GM18907 (cell line): ENCODE data around the gene SPNS2.

Source experiments
- ATAC-seq: cut with Tn5 transposase; IDR thresholded peaks from one replicate; pipeline ENCODE4 v1.9.1; 2021; ENCODE audit warnings: mild to moderate bottlenecking, moderate library complexity; ENCODE audit not compliant: unreplicated experiment

The SPNS2 gene

GRCh38 chr17:4498461-4499397 is at the start of gene SPNS2:
Gene SPNS2 (plus strand): TSS chr17:4498881. CDS start chr17:4499048, 167 bp downstream.
- peak; percentile 61 for ATAC-seq

- no peak for ATAC-seq
Measured at GRCh38 chr17:4449736-4450135, 48.9 kb upstream of the SPNS2 start.

- no peak for ATAC-seq
Measured at GRCh38 chr17:4450710-4451316, 47.9 kb upstream of the SPNS2 start.

GRCh38 chr17:4453812-4454591 is 44.7 kb upstream of the SPNS2 start:
- no peak for ATAC-seq

DNA sequence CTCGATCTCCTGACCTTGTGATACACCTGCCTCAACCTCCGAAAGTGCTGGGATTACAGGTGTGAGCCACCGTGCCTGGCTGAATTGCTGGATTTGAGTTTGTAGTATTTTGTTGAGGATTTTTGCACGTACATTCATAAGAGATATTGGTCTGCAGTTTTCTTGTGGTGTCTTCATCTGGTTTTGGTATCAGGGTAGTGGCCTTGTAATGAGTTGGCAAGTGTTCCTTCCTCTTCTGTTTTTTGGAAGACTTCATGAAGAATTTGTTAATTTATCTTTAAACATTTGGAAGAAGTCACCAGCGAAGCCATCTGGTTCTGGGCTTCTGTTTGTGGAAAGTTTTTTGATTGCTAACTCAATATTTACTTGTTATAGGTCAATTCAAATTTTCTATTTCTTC is 38.0 kb upstream of the SPNS2 start:
- no peak for ATAC-seq

GRCh38 chr17:4463818-4464476 is 34.7 kb upstream of the SPNS2 start:
- ATAC-seq: no peak

GRCh38 chr17:4465786-4466185 is 32.9 kb upstream of the SPNS2 start:
- no peak for ATAC-seq

DNA sequence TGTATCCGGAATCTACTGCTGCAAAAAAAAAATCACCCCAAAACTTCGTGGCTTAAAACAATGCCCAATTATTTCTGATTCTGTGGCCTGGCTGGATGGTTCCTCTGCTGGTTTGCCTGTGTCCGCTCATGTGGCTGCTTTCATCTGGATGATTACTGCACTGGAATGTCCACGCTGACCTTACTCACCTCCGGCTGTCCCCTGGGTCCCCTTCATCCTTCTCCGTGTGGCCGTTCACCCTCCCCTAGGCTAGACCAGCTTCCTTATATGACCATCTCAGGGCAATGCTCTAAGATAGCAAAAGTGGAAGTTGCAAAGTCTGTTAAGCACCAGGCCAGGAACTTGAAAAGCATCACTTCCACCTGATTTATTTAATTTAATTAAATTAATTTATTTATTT is 31.4 kb upstream of the SPNS2 start:
- ATAC-seq: no peak

DNA sequence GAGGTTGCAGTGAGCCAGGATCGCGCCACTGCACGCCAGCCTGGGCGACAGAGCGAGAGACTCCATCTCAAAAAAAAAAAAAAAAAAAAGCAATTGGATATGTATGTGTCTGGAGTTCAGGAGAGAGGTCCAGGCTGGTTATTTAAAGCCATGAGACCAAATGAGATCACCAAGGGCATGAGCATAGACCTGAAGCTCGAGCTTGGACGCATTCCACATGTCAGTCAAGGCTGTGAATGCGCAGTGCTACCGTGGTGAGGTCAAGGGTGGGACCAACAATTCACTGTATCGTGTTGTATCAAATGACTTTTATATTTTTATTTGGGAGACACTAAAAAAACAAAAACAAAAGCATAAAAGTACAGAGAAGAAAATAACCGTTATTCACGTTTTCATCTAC is 29.1 kb upstream of the SPNS2 start:
- no peak for ATAC-seq

- ATAC-seq: no peak
Measured at GRCh38 chr17:4472286-4472685, 26.4 kb upstream of the SPNS2 start.

DNA sequence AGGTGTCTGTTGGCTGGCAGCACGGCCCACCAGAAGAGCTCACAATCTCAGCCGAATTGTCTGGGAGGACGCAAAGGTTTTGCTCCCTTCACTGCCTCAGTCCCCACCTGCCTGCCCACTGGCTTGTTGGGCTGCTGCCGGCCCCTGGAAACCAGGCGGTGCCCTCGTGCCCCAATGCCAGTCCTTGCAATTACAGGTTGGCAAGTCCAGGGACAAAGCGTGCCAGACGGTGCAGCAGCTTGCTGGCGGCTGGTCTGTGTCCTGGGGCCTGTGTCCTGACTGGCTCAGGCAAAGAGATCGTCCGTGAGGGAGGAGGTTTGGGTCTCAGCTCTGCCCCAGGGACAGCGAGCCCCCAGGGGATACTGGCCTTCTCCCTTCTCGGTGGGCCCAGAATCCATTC is 24.6 kb upstream of the SPNS2 start:
- ATAC-seq: no peak

- ATAC-seq: no peak
Measured at GRCh38 chr17:4475001-4475400, 23.7 kb upstream of the SPNS2 start.

GRCh38 chr17:4475463-4475862 is 23.2 kb upstream of the SPNS2 start:
- no peak for ATAC-seq

DNA sequence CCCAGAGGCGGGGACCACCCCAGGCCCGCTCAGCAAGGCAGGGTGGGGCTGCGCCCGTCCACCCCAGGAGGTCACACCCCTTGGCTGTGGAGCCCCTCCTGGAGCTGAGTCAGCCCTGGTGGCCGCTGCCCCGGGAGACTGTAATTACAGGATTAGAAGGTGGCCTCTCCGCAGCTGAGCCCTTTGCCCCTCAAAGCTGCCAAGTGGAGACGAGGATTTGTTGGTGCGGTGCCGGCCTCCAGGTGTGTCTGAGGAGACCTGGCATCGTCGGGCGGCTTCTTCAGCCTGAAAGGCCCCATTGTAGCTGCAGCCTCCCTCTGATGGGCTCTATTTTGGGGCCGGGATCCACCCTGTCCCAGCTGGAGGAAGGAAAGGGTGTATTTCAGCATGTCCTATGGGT is 22.7 kb upstream of the SPNS2 start:
- no peak for ATAC-seq

DNA sequence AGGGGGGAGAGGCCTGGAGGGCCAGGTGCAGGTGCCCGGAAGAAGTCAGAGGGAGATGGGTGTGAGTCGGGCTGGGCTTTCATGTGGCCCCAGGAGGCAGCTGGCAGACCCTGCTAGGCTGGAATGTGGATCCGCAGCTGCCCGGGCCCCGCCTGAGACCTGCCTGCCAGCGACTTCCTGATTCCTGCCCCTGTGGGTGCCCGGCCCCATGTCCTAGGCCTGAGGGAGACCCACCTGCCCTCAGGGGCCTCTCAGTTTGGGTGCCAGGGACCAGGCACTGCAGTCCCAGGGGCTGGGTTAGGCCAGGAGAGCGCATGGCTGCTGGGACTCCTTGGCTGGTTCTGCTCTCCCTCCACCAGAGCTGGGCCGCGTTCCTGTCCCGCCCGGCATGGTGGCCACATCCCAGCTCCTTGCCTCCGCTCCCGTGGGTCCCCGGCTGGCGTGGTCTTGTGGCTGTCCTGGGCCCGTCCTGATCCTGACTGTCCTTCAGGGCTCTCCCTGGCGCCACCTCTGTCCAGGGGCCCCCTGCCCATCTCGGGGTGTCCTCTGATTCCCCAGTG is 22.1 kb upstream of the SPNS2 start:
- ATAC-seq: no peak

- no peak for ATAC-seq
Measured at GRCh38 chr17:4477255-4477791, 21.4 kb upstream of the SPNS2 start.

GRCh38 chr17:4478318-4478830 is 20.3 kb upstream of the SPNS2 start:
- no peak for ATAC-seq

- no peak for ATAC-seq
Measured at GRCh38 chr17:4479340-4479981, 19.2 kb upstream of the SPNS2 start.

GRCh38 chr17:4479982-4480751 is 18.5 kb upstream of the SPNS2 start:
- ATAC-seq: no peak
